ENCODE measurements around the gene PRSS50.

PRSS50 gene

DNA sequence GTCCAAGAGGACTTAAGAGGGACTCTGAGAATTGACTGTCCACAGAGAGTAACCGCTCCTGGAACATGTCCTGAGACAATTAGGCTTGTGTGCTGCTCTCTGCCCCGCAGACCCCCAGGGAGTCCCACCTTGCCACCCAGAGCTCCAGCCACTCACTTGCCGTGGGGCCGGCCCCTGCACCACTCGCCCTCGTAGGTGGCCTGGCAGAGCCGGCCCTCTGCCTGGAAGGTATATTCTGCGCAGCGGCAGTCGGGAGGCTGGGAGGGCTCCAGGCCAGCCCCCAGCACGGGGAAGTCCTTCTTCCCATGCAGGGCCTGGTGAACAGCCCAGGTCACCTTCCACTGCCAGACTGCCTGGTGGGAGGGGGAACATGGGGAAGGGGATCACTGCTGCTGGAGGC is 34.7 kb downstream of the PRSS50 start:
- DNase-seq: no peak

DNA sequence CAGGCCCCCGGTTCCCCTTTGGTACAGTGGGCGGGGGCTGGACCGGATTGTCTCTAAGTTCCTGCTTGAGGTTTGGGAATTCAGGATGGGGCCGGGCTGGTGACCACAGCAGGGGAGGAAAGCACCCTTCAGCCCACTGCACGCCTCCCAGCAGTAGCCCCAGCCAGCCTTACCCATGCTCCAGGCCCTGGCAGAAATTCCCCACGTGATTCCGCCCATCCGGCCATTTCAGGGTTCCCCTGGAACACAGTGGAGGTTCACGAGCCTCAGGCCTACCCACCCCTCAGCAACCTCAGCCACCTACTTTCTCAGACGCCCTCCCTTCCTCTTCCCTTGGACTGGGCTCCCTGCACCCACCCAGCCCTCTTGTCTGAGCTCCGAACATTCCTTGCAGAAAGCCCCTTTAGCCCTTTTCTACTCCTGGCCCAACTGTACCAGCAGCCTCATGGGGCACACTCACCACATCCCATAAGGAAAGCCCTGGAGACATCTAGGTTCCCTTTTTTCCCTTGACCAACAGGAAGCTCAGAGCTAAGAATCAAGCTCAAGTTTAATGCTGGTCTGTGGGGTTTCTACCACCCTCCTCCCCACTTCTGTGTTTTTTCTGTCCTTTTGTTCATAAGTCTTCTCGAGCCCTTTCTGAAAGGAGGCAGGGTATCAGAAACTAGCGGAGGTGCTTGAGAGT is 35.7 kb downstream of the PRSS50 start:
- no peak for DNase-seq

DNA sequence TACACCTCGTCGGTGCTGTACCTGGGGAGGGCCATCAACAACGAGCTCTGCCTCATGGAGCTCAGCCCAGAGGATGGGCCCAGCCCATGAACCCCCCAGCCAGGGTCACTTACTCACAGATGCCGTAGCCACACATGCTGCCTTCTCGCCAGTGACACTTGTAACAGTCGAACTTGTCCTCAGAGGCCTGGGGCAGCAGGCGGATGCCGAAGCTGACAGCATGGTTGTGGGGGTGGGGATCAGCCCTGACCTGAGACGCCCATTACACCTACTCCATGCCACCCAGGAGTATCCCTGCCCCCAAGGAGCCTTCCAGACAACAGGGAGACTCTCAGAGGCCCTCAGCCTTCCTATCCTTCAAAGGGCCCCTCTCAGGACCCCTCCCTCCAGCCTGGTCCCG is 36.3 kb downstream of the PRSS50 start:
- DNase-seq: no peak

DNA sequence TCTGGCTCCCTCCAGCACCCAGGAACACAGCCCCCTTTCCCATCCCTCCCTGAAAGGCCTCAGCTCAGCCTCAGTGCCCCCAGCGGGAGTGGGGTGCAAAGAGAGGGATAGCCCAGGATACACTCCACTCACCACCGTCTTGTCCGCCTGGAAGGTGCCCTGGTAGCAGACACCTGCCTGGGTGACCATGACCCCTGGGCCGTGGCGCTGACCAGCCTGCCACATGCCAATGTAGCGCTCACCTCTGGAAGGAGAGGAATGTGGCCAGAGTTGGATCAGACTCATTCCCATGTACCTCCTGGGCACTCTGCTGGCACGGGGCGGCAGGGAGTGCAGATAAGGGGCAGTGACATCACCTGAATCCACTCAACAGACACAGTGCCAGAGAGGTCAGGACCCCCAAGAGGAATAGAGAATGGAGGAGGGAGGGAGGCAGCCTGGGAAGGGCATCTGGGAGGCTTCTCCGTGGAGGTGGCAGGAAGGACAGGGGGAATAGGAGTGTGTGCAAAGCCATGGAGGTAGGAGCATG is 37.3 kb downstream of the PRSS50 start:
- DNase-seq: no peak

DNA sequence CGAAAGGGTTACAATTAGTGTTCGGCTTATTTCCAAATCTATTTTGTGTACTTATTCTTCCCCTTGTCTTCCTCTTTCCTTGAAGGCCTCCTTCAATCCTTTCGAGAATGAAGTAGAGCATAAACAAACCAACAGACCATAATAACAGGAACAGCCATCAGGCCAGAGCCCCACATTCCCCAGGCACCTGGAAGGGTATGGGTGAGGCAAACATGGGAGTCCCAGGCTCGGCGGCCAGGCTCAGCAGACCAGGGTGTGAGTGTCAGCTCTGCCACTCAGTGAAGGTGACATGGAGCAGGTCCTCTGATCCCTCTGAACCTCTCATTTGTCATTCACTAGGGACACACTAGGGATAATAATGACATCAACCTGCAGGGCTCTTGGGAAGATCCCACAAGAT is 38.0 kb downstream of the PRSS50 start:
- no peak for DNase-seq

DNA sequence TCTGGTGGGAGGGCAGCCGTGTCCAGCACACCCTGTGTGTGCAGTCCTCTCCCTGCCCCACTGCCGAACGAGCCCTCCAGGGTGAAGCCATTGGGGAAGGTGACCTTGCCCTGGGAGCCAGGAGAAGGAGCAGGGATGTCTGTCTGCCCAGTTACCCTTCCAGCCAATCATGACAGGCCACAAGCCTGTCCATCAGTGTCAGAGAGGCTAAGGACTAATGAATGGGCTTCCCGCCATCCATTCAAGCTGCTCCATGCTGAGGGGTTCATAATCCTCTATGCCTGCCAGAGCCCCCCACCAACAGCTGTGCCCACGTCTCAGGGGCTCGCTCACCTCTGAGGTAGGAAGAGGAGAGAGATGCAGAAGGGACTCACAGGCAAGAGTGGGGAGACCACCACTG is 39.4 kb downstream of the PRSS50 start:
- DNase-seq: no peak

DNA sequence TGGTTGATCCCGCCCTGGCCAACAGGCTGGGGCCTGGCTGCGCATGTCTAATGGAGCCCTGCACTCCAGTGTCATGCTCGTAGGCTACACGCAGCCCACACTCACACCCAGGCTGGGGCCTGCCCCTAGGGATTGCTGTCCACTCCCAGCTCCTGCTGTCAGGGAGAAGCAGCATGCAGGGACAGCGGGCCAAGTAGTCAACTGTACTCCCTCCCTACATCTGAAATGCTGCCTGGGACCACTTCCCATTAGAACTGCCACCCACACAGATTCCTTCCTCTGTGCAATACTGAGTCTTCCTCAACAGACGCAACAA is 40.3 kb downstream of the PRSS50 start:
- no peak for DNase-seq

DNA sequence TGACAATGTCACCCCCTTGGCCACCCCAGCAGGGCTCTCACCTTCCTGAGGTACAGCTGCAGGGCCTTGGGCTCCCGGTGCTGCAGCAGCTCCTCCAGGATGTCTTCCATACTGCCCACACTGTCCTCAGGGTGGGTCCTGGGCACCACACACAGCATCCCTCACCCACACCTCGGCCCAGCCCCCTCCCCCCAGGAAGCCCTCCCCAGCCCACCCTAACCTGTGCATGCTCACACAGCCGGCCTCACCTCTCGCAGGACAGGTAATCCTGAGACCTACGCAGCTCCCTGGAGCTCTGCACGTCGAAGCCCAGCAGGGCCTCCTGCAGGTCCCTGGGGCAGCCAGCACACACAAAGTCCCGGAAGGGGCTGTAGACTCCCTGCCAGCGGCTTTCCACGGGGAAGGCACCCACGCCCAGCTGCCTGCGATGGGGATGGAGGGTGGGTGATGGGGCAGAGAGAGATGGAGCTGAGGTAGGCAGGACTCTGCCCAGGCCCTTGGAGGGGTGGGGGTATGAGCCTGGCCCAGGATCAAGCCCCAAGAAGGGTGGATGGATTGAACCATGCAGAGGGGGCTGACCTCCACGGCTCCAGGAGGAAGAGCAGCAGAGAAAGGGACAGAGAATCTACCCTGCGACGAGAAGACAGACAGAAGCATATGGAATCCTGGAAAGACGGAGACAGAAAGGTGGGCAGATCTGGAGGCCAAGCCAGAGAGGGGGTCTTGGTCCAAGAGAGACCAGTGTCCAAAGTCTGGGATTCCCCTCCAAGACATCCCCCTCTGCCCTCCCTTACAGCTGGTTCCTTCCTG is 40.9 kb downstream of the PRSS50 start:
- no peak for DNase-seq

DNA sequence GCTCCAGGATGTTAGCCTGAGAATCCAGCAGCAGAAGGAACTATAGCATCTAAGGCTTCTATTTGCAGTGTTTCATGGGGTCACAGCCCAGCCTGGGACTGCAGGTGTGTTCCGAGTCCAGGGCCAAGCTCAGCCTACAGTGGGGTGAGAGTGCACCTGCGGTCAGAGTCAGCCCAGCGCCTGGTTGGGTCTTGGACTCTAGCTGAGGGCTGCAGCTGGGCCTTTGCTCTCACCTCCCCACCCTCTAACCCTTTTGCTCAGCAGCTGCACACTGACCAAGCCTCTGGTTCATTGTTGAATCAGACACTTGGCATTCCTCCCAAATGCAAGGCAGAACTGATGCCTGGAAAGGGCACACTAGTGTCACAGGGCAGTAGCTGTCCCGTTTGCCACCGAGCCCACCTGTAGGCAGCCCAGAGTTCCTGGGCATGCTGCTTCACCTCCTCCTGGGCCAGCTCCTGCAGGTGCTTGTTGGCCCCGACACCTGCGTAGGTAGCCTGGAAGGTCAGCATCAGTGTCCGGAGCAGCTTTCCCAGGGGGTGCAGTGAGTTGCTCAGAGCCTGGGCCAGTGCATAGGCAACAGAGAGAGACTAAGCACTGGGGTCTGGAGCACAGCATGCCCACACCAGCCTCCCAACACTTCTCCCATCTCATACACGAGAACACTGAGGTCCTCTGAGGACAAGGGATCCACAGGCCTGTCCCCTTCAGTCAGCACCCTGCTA is 41.7 kb downstream of the PRSS50 start:
- no peak for DNase-seq

DNA sequence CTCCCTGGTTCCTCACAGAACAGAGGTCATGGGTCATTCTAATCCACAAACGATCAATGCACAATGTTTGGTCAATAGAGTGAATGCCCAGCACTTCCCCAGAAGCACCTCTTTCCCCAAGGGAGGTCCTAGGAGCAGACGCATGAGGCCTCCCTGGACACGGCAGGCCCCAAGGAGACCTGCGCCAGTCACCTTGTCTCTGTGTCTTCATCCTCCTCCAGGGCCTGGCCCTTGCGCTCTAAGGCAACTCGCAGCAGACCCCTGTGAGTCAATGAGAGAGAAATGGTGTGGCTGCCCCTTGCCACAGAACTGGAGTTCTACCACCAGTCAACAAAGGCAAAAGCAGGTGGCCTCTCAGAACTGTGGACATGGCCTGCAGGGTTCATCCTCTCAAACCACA is 42.2 kb downstream of the PRSS50 start:
- no peak for DNase-seq

DNA sequence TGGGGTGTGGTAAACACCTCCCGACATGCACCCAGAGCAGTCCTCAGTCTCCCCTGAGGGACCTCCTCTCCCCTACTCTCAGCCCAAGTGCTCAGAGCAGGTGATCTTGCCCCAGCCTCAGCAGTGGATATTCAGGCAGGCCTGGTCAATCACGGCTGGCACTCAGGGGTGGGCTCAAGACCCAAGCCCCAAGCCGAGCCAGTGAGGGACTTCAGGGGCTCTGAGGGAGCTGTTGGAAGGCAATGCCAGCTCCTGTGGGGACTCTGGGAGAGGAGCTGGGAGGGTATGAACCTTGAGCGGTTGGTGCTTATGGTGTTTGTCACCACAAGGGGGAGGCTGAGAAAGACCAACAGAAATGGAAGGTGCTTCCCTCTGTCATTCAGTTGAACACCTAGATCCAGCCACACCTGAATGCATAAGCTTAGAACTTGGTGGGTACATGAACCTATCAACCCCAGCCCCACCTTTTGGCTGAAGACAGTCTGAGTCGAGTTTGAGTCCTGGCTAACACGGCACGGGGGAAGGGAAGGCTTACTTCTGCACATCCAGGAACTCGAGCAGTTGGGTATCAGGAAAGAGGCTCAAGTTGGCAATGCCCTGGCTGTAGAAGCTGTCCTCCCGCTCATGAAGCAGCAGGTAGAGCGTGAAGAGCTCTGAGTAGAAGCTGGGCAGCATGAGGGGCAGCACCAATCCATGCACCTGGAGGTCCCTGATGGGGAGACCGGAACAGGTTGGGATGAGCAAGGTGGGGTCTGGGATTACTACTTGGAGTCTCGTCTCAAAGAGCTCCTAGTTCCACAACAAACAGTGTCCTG is 43.4 kb downstream of the PRSS50 start:
- no peak for DNase-seq

DNA sequence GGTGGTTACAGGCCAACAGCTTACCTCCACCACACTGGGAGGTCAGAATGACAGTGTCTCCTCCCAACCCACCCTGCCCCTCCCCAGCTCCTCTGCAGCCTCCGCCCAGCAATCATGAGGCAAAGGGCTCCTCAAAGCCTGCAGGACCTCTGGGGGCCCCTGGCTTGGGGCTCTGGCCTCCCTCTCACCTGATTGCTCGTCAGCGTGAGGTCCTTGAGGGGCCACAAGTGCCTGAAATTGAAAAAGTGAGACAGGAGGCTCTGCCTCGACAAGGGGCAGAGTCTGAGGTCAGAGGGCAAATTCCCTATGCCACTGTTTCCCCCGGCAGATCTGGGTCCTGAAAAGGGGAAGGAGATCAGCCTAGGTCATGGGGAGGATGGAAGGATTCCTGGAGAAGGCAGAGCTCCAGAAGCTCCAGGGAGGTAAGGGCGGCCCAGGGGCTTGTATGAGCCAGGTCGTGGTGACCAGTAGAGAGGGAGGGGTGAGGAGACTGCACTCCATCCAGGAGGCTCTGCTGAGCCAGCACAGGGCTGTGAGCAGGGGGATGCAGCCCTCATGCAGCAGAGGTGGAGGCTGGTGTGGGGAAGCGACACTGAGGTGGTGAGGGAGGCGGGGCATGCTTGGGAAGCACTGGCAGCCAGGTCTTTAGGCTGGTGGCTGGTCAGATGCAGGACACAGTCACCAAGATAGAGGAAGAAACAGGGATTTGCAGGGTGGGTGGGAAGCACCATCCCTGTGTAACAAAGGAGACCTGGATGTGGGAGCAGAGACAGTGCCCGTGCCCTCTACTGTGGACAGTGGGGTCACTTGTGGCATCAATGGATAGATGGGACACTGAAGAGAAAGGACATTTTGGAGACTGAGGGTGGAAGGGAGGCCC is 44.3 kb downstream of the PRSS50 start:
- DNase-seq: no peak

DNA sequence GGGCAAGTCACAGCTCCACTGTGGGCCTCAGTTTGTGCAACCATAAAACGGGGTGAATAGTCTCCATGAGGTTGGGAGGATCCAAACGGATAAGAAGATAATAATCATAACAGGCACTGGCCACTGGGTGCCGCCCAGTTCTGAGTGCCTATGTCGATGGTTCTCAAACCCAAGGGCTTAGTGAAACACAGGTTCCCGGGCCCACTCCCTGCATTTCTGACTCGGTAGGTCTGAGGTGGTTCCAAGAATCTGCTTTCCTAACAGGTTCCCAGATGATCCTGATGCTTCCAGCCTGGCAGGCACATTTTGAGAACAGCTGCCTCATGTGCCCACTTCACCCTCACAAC is 45.3 kb downstream of the PRSS50 start:
- DNase-seq: no peak

DNA sequence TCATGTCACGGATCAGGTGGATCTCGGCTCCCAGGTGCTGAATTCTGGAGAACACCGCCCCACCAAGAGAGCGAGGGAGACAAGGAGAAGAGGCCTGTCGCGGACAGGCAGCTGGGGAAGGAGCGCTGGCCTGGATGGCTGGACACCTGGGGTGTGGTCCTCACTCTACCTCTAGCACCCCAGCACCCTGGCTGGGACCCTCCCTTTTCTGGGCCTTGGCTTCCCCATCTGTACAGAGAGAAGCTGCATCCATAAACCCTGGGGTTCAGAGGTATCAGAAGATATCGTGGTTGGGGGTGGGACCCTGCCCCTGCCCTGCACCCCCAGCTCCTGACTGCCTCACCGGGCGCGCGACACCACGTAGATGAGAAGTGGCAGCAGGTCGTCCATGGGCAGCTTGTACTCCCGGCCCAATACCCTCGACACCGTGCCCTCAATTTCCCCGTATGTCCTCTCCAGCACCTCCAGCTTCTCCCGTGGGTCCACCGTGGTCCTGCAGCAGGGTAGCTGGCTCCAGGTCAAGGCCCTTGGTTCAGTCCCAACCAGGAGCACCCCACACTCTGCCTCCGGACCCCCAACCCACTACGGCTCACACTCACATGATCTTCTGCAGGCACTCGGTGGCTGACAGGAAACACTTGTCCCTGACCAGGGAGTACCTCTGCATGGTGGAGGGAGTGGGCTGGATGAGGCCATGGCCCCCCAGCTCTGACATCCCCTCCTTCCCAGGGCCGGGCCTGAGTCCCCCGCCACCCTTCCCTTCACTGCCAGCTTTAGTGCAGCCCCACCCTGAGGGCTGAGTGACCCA is 45.9 kb downstream of the PRSS50 start:
- no peak for DNase-seq

DNA sequence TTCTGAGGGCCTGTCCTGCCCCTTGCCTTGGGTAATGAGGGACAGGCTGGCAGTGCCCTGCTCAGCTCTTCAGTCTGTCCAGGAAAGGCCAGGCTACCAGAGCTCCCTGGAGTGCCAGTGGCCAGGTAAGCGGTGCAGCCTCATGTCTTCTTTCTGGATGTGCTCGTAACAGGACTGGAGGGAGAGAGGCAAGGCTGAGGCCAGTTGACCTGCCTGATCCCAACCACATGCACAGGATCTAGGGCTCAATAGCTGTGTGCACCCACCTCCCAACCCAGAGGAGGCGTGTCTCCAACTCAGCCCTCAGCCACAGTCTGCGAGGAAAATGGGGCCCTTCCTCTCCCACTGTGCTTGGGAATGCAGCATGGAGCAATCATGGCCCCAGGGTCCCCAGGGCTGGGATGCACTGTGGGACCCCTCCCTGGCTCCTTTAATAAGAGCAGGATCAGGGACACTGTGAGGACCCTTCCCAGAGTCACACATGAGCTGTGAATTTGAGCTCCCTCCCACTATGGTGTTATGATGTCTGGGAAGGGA is 46.7 kb downstream of the PRSS50 start:
- no peak for DNase-seq

DNA sequence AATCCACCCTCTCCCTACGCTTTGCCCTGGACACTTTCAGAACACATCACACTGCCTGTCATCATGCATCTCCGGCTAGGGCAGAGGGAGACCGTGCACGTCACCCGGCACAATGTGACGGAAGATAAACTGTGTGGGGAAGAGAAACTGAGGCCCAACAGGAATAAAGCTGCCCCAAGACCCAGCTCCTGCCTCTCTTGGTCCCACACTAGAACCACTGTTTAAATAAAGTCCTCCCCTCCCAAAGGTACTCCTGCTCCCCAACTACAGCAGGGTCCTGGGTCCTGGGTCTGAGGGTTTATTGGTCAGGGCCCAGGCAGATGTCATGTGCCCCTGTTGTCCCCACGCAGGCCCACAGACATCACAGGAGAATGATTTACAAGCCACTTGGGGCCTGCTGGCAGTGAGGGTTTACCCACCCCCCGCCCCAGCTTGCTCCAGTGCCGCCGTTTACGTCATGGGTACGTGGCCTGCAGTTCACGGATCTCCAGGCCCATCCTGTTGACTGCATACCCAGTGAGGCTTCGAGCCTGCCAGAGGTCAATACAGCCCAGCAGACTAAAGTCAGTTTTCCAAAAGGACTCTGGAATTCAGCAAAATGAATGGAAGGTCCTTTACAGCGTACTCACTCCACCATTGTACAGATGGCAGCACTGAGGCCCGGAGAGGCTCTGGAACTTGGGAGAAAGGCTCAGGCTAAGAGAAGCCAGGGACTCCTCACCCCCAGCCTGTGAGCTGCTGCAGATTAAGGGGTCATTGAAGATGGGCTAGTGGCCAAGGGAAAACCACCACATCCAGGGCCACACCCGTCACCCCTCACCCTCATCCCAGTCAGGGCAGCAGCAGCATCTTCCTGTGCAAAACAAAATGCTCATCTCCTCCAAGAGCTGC is 47.4 kb downstream of the PRSS50 start:
- DNase-seq: no peak

DNA sequence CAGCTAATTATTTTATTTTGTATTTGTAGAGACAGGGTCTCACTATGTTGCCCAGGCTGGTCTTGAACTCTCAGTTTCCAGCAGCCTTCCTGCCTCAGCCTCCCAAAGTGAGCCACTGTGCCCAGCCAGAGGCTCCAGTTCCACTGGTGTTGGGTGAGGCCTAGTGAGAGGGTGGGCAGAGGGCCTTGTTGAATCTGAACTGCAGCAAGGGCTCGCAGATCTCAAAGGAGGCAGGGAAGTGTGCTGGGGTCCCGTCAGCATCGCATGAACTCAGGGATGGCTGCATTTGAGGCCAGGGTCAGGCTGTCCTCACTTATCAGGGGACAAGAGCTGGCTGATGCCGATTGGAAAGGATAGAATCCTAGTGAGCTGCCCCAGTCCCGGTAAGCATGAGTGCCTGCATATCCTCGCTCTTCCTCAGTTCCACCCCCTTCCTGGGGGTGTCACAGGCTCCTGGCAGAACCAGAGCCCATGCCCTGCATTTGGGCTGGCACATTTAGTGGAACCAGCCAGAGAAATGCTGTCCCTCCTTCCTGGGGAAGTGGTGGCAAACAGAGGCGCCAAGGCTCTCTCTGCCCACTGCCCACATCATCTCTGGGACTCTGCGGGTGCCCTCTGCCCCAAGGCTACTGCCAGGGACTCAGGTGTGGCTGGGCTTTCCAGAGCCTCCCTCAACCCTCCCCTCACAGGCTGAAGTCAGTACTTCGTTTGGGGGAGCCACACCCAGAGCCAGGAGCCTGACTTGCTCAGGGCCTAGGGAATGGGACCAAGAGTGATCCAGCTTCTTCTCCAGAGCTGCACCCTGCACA is 48.3 kb downstream of the PRSS50 start:
- no peak for DNase-seq

DNA sequence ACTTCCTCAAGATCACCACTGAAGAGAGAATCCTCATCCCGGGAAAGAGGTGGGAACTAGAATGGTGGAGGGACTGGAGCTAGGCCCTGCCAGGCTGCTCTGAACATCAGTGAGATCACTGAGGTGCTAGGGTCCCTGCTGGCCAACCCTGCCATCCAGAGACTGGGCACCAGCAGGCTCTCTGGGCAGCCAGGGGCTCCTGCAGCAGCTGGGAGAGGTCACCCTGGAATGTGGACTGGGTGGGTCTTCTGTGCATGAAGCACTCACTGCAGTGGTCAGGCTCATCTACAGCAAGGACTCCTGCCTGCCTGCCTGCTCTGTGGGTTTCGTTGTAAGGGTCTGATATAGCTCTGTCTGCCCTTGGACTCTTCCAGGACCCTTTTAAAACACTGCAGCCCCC is 49.1 kb downstream of the PRSS50 start:
- no peak for DNase-seq

DNA sequence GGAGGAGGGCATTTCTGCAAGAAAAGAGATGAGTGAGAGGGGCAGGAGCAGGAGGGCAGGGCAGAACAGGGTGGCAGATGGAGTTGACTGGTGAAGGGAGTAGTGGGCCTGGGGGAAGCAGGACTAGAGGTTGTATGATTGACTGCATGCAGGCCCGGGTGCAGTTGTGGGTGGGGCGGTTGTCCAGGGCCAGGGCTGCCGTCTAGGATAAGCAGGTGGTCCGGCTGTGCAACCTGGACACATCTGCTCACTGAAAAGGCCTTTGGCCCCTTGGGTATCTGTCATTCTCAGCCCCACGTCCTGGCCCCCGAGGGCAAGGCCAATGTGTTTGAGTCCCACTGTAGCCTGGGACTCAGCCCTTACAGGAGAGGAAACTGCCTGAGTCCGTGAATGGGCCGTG is 49.6 kb downstream of the PRSS50 start:
- DNase-seq: no peak
